DMS79 treated with DMSO at 0.1 percent for 48 hours (cell line): Measurements from ENCODE around the gene DUOX2.
"Not testable (repeated sequence)": the region's sequence is repeated elsewhere in the genome, so short reads cannot be mapped to it uniquely, and the experiment has no call there.

Experiments
- DNase-seq: peaks from one replicate; lab custom pipeline; 2025; lab: John Stamatoyannopoulos, UW

The DUOX2 gene

DNA sequence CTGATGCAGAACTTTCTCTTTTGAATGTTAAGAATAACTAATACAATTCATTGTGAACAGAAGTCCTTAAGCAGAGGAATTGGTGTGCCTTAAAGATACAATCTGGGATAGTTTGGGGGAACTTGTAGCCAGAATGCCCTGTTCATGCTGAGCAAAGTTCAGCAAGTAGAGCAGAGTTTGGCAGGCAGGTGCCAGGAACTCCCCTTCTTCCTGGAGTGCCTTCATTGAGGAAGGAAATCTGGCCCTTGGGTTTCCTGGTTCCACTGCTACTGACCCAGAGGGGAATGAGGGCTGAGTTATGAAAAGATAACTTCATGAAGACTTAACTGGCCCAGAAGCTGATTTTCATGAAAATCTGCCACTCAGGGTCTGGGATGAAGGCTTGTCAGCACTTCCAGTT, 40.4 kb downstream of the DUOX2 start:
- DNase-seq: not testable (repeated sequence)

GRCh38 chr15:45069942-45070360, 44.0 kb downstream of the DUOX2 start:
- DNase-seq: not testable (repeated sequence)

DNA sequence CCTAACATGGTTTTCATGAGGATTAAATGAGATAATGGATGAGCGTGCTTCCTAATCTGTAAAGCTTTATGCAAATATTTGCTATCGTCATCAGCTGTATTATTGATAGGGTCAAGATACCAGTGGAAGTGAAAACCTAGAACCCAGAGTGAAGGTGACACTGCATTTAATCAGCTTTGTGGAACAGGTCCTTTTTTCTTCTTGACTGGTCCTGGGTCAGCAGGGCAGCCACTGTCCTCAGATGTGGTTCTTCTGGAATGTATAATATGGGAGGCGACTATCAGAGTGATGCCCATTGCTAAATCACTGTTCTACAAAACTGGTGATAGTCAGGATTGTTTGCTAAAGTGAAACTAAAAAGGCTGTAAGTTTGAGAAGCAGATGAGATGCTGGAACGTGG, 49.6 kb downstream of the DUOX2 start:
- DNase-seq: no peak

DNA sequence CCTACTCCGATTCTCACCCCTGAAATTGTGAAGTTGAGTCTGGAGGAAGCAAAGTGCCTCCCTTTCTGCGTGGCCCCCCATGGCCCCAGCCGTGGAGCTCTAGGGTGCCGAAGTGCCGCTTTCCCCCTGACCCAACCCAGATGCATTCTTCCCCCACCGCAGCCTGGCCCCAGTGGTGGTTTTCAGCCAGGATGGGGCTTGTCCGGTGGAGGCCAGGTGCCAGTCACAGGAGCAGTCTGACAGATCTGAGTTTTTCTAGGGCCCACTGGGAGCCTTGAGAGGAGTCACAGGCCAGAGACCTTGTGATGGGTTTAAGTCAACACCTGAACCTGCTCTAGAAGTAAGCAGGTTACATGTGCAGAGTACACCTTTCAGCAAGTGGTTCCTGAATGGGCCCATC, 51.7 kb downstream of the DUOX2 start:
- DNase-seq: not testable (repeated sequence)

DNA sequence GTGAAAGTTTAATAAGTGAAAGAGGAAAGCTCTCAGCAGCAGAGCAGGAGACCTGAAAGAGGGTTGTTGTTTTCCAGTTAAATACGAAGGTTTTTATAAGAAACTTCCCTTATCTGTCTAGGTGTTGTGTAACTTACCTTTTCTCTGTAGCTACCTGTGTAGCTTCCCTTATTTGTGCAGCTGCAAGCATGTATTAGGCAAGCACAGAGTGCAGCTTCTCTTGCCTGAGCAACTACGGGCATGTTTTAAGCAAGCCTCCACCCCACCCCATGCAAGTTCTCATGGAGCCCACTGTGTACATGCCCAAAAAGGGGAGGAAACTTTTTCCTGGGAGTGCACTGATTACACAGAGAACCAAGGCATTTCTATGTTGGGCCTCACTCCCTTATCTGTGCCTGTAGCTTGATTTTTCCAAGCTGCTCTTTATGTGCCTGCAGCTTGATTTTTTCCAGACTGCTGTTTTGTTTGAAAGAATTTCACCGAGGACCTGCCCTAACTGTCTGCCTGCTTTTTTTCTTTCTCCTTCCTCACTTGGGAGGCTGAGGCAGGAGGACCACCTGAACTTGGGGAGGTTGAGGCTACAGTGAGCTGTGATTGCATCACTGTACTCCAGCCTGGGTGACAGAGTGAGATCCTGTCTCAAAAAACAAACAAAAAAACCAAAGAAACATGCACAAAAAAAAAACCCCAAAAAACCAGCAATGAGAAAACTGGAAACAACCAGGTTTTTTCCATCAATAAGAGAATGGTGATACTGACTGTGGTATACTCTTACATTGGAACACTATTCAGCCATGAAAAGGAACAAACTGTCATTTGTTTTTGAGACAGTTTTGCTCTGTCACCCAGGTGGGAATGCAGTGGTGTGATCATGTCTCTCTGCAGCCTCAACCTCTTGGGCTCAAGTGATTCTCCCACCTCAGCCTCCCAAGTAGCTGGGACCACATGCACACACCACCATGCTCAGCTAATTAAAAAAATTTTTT, 55.0 kb downstream of the DUOX2 start:
- not testable (repeated sequence) for DNase-seq

DNA sequence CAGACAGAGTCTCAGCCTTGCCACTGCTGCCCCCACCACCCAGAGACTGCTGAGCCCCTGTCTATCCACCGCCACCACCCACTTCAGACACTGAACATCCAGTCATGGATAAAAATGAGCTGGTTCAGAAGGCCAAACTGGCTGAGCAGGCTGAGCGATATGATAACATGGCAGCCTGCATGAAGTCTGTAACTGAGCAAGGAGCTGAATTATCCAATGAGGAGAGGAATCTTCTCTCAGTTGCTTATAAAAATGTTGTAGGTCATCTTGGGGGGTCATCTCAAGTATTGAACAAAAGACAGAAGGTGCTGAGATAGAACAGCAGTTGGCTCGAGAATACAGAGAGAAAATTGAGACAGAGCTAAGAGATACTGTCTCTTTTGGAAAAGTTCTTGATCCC, 61.3 kb downstream of the DUOX2 start:
- not testable (repeated sequence) for DNase-seq

- no peak for DNase-seq
Observed at GRCh38 chr15:45050587-45050986, 63.4 kb downstream of the DUOX2 start.

- DNase-seq: no peak
Observed at GRCh38 chr15:45048794-45049631, 65.0 kb downstream of the DUOX2 start.

GRCh38 chr15:45048449-45048793, 65.6 kb downstream of the DUOX2 start:
- DNase-seq: not testable (repeated sequence)

- DNase-seq: not testable (repeated sequence)
Observed at GRCh38 chr15:45044270-45044669, 69.7 kb downstream of the DUOX2 start.

GRCh38 chr15:45042859-45043258, 71.1 kb downstream of the DUOX2 start:
- DNase-seq: not testable (repeated sequence)
